ENCODE results near the gene EIF3B.

- TF ChIP-seq, protein P1, sequence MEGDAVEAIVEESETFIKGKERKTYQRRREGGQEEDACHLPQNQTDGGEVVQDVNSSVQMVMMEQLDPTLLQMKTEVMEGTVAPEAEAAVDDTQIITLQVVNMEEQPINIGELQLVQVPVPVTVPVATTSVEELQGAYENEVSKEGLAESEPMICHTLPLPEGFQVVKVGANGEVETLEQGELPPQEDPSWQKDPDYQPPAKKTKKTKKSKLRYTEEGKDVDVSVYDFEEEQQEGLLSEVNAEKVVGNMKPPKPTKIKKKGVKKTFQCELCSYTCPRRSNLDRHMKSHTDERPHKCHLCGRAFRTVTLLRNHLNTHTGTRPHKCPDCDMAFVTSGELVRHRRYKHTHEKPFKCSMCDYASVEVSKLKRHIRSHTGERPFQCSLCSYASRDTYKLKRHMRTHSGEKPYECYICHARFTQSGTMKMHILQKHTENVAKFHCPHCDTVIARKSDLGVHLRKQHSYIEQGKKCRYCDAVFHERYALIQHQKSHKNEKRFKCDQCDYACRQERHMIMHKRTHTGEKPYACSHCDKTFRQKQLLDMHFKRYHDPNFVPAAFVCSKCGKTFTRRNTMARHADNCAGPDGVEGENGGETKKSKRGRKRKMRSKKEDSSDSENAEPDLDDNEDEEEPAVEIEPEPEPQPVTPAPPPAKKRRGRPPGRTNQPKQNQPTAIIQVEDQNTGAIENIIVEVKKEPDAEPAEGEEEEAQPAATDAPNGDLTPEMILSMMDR (IDR thresholded peaks at IDR 0.05; ENCODE audit: low read depth, low read length, missing input control) = no peak
- TF ChIP-seq ZBTB33 (IDR thresholded peaks at IDR 0.05) (no peak), MAX (IDR thresholded peaks at IDR 0.05) (no peak), SP1 (IDR thresholded peaks at IDR 0.05) (peak; percentile 56), GABPA (IDR thresholded peaks at IDR 0.05 in 1 of 2, conservative IDR thresholded peaks at IDR 0.05 in 1 of 2) (no peak), RAD21 (IDR thresholded peaks at IDR 0.05) (no peak), TAF1 (conservative IDR thresholded peaks at IDR 0.05) (no peak), JUND (IDR thresholded peaks at IDR 0.05) (no peak), EGR1 (IDR thresholded peaks at IDR 0.05; ENCODE audit: low read depth in 2 of 2) (no peak), REST (IDR thresholded peaks at IDR 0.05) (no peak)
- TF ChIP-seq, protein P2, sequence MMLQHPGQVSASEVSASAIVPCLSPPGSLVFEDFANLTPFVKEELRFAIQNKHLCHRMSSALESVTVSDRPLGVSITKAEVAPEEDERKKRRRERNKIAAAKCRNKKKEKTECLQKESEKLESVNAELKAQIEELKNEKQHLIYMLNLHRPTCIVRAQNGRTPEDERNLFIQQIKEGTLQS (IDR thresholded peaks at IDR 0.05) = no peak
Measured at GRCh38 chr7:2314209-2314955, 40.2 kb upstream of the EIF3B start, which contains the start of gene SNX8.

Data from liver (tissue), 3 donors.